Transverse colon (tissue), 4 donors: ENCODE data around the gene CEACAM4.

Experiments used
- EP300 ChIP-seq: sonication (generic); formaldehyde crosslinking; IDR thresholded peaks from one replicate; pipeline ENCODE4 v1.6.1; 2017; ENCODE audit warnings: antibody characterized with exemption, low read depth
- POLR2A ChIP-seq: fragments of 450-650 bp; IDR thresholded peaks from one replicate; pipeline ENCODE4 v1.6.1; 2016; ENCODE audit warnings: antibody characterized with exemption, mild to moderate bottlenecking, moderate library complexity
- POLR2AphosphoS5 ChIP-seq, 3 donors: sonication (generic); formaldehyde crosslinking; IDR thresholded peaks; one replicate each; pipeline ENCODE4 v1.6.1; 2016; ENCODE audit warnings: antibody characterized with exemption in 3 of 3
- TF ChIP-seq, protein P1 (sequence below), 5 experiments: fragments of 200-600 bp in 3 of 5; fragments of 450-650 bp in 2 of 5; sonication (generic) in 3 of 5; IDR thresholded peaks; 1 replicate in 2 of 5; 2 replicates in 3 of 5; pipeline ENCODE4 v1.5.1; 2016 to 2017; ENCODE audit warnings: antibody characterized with exemption in 5 of 5, inconsistent platforms in 3 of 5, mild to moderate bottlenecking in 2 of 5, moderate library complexity in 1 of 5

DNA sequence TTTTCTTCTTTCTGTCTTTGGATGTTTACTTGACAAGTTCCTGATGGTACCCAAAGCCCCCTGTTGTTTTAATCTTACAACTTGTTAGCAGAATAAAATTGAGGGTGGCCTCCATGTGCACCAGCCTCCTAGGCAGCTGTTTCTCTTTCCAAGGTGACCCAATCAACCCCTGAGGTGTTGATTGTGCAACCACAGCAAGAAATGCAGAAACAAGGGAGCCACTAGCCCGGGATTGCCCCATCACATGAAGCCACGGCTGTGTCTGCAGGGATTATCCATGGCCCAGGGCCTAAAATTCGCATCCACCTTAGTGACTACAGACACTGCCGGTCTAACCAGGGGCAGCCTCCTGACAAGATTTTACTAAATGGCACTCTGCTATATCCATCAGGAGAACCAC lies 14.4 kb downstream of the CEACAM4 start:
- TF ChIP-seq, protein P1, sequence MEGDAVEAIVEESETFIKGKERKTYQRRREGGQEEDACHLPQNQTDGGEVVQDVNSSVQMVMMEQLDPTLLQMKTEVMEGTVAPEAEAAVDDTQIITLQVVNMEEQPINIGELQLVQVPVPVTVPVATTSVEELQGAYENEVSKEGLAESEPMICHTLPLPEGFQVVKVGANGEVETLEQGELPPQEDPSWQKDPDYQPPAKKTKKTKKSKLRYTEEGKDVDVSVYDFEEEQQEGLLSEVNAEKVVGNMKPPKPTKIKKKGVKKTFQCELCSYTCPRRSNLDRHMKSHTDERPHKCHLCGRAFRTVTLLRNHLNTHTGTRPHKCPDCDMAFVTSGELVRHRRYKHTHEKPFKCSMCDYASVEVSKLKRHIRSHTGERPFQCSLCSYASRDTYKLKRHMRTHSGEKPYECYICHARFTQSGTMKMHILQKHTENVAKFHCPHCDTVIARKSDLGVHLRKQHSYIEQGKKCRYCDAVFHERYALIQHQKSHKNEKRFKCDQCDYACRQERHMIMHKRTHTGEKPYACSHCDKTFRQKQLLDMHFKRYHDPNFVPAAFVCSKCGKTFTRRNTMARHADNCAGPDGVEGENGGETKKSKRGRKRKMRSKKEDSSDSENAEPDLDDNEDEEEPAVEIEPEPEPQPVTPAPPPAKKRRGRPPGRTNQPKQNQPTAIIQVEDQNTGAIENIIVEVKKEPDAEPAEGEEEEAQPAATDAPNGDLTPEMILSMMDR (IDR thresholded peaks at IDR 0.05): no peak
- TF ChIP-seq EP300: no peak
- no peak for TF ChIP-seq POLR2A
- no peak for TF ChIP-seq POLR2AphosphoS5 (IDR thresholded peaks at IDR 0.05)
